ENCODE measurements around the gene COLQ. TPM values are rescaled to one million over a fixed set of nuclear protein-coding genes. Genes with fewer than 3 reads are reported as not detected.
"Not testable (repeated sequence)": the region's sequence is repeated elsewhere in the genome, so short reads cannot be mapped to it uniquely, and the experiment has no call there.

Gene COLQ
- total RNA-seq, 1 donor from 2014 or later = 0.39 TPM

GRCh38 chr3:15493436-15493835 is 28.1 kb downstream of the COLQ start:
- DNase-seq (ENCODE audit: low read depth in 2 of 2) = no peak

- no peak for DNase-seq (ENCODE audit: low read depth in 2 of 2)
Observed at GRCh38 chr3:15492847-15493360, 28.6 kb downstream of the COLQ start.

- DNase-seq (ENCODE audit: low read depth in 2 of 2) = no peak
Observed at GRCh38 chr3:15491143-15491542, 30.4 kb downstream of the COLQ start.

DNA sequence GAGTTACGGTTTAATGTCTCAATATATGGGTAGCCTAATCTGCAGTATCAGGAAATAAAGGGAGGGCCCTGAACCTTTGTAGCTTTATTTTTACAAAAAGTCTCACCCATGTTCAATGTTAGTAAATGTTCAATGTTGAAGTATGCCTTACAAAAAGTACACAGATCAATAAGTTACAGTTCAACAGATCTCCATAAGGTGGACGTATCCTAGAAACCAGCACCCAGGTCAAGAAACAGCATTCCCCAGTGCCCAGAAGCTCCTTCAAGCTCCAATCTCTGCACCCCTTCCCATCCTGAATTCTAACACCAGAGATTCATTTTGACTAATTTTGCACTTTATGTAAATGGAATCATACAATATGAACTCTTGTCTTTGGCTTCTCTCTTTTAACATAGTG is 31.3 kb downstream of the COLQ start:
- DNase-seq (ENCODE audit: low read depth in 2 of 2) = no peak

DNA sequence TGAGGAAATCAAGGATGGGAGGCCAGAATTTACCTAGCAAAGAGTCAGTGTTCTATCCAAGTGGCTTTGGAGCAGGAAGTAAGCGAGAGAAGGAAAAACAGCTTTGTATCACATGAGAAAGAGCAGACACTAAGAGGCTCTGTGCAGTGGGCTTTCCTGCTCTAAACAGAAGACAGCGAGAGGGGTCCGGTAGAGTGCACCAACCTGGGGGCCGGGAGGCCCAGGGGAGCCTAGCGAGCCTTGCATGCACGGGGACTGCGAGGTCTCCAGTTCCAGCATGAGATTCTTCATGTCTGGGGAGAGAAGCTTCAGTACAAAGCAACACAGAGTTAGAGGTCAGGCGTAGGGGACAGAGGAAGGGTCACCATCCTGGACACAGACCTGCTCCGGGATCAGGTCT is 33.5 kb downstream of the COLQ start:
- no peak for DNase-seq (ENCODE audit: low read depth in 2 of 2)

DNA sequence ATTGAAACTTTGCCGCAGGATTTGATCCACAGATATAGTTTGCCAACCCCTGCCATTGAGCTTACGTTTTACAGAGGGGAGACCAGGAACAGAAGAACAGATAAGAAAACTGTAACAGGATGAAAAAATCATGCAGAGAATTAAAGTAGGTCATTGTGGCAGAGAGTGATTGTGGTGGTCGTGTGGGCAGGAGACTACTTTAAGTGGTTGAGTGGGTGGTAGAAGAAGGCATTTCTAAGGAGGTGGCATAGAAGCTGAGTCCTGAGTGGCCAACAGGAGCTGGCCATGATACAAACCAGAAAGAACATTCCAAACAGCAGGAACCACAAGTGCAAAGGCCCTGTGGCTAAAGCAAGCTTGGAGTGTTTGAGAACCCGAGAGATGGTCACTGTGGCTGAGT is 34.5 kb downstream of the COLQ start:
- DNase-seq (ENCODE audit: low read depth in 2 of 2) = no peak

GRCh38 chr3:15486020-15486419 is 35.5 kb downstream of the COLQ start:
- no peak for DNase-seq (ENCODE audit: low read depth in 2 of 2)

DNA sequence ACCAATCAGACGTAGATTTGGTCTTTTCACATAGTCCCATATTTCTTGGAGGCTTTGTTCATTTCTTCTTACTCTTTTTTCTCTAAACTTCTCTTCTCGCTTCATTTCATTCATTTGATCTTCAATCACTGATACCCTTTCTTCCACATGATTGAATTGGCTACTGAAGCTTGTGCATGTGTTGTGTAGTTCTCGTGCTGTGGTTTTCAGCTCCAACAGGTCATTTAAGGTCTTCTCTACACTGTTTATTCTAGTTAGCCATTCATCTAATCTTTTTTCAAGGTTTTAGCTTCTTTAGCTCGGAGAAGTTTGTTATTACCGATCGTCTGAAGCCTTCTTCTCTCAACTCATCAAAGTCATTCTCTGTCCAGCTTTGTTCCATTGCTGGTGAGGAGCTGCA is 37.0 kb downstream of the COLQ start:
- DNase-seq (ENCODE audit: low read depth in 2 of 2) = not testable (repeated sequence)

DNA sequence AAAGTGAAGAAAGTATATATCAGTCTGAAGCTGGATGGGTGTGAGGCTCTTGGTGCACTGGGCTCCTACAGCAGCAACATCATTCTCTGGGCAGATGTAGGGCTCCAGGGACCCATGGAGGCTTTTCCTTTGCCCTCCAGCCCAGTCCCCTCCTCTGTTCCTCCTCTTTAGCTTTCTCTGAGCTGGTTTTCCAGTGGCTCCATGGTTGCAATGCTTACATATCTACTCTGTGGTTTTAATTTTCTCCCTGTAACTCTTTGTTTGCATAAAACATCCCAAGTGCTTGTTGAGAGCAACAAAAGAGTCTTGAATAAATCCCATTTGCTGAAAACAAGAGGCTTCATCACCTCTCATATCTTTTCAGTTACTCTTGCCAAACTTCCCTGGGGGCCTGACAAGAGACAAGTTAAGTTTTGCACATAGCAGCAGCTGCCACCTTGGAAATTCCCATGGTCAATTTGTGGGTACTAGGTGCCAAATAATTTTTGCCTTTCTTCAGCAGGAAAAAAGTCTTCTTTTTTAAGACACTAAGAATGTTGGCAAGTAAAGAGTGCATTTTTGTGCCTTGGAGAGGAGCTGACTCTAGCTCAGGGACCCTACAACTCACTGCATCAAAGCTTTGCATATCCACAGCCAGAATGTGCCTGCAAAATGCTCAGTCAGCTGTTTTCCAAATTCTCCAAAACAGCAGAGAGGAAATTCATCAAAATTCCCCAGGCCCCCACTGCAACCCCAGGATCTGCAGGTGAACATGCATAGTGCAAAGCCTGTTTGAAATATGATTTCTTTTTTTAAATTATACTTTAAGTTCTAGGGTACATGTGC is 41.9 kb downstream of the COLQ start:
- DNase-seq (ENCODE audit: low read depth in 2 of 2) = no peak

DNA sequence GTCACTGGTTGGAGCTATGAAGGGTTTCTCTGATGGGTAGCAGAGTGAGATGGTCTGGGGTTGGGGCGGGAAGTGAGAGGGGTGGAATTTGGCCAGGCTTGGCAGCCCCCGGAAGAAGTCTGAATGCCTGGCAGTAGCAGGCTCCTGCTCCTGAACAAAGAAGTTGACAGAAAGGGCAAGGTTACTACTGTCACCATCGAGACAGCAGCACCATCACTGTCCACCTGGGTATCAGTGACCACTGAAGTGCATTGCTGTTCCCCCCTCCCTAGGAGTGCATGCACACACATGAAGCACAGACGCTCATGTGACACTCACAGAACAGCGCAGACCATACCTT is 42.9 kb downstream of the COLQ start:
- DNase-seq (ENCODE audit: low read depth in 2 of 2) = no peak

DNA sequence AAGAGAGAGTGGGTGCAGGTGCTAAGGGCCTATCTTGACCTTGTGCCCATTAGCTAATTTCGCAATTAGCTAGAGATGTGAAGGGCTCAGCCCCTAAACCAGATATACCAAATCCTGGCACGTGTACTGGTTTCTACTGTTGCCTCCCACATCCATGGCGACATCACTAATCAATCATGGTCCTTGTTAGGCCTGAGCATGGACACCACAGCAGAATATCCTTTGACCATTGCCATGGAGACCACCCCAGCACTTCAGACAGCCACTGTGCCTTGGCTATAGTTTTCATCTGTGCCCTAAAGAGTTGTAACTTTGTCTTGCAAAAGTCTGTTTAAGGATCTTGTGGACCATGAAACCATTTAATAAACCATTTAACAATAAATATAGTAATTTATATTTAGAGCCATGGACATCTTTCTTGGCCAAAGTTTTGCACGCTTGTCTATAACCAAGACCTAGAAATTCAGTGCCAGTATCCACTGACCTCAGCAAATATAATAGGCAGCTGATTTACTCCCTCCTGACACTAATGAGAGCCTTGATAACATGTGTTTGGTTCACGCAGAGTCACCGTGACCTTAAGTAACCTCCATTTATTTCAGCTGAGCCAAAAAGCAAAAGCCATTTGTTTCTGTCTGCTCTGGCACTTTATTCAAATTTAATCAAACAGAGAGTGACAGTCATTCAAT is 43.4 kb downstream of the COLQ start:
- DNase-seq (ENCODE audit: low read depth in 2 of 2) = no peak

DNA sequence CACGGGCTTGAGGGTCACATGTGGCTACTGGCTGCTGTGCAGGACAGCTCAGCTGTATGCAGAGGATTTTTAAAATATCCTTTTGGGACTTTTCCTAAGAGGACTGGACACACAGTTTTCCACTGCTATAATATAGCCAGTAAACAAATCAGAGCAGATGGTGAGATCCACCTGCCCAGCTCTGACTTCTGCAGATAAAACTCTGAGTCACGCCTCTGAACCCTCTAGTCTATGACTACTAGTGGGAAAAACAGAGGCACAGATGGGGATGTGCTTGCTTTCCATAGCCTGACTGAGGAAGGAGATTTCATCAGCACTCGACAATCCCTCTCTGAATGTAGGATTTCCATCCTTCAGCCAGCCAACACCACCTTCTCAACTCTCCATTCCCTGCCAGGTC is 45.1 kb downstream of the COLQ start:
- no peak for DNase-seq (ENCODE audit: low read depth in 2 of 2)

GRCh38 chr3:15475161-15475560 is 46.3 kb downstream of the COLQ start:
- no peak for DNase-seq (ENCODE audit: low read depth in 2 of 2)

DNA sequence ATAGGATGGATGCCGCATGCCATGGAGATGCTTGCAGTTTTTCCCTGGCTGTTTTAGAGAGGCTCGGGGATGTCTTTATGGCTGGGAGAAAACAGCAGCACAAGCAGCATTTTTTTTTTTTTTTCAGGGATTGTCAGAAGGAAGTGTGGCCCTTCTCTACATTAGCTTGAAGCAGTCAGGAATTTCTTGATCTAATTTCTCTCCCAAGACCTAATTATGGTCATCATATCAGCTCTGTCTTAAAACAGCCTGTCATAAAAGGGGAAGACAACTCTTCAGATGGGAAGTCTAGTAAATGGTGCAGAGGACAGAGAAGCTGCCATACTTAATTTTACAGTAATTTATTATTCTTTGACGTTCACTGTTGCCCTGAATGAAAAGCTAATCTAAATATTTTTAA is 49.6 kb downstream of the COLQ start:
- no peak for DNase-seq (ENCODE audit: low read depth in 2 of 2)

- no peak for DNase-seq (ENCODE audit: low read depth in 2 of 2)
Observed at GRCh38 chr3:15470849-15471248, 50.7 kb downstream of the COLQ start.

DNA sequence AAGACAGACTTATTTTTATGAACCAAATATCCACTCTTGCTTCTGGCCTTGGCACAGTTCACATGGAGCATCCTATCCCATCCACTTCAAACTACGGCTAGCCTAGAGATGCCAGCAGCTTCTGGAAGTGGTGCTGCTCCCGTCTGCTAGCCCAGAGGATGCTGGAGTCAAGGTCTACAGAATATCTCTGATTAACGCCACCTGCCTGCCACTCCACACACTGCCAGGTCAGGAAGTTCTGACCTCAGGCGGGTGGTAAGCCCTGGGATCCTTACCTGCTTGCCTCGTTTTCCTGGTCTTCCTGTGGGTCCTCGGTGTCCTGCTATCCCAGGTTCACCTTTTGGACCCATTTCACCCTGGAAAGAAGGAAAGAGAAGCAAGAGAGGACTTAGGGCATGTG is 51.2 kb downstream of the COLQ start:
- no peak for DNase-seq (ENCODE audit: low read depth in 2 of 2)

GRCh38 chr3:15467227-15468181 is 54.0 kb downstream of the COLQ start:
- DNase-seq (ENCODE audit: low read depth in 2 of 2) = no peak

- no peak for DNase-seq (ENCODE audit: low read depth in 2 of 2)
Observed at GRCh38 chr3:15465876-15466585, 55.5 kb downstream of the COLQ start.

- DNase-seq (ENCODE audit: low read depth in 2 of 2) = no peak
Observed at GRCh38 chr3:15462451-15462850, 59.1 kb downstream of the COLQ start.

GRCh38 chr3:15460891-15461531 is 60.5 kb downstream of the COLQ start:
- no peak for DNase-seq (ENCODE audit: low read depth in 2 of 2)
